Endothelial cell of umbilical vein (primary cell): ENCODE results near the gene PHEX. TPM values are rescaled to one million over a fixed set of nuclear protein-coding genes. Genes with fewer than 3 reads are reported as not detected.

Source experiments
- BruUV-seq: library from RNA; stranded (reverse); fragments of 400-500 nt; replicated peaks from 2 replicates; lab custom pipeline; 2021; lab: Mats Ljungman, UMichigan
- CTCF ChIA-PET: fragments of 300-600, 350-600 bp; sonication (Branson Sonifier 250); formaldehyde crosslinking; loops from one replicate; lab custom pipeline; 2021; ENCODE audit warnings: antibody characterized with exemption, inconsistent platforms; lab: Charles Lee
- POLR2A ChIA-PET: fragments of 300-600, 350-600 bp; sonication (Branson Sonifier 250); formaldehyde crosslinking; loops from one replicate; lab custom pipeline; 2021; ENCODE audit warnings: antibody characterized with exemption, inconsistent platforms; lab: Charles Lee
- DNase-seq: peaks from one replicate; pipeline ENCODE4 v3.0.0-alpha.2; 2011; ENCODE audit warnings: low read depth, low spot score
- FAIRE-seq: peaks from 2 replicates; lab custom pipeline; 2011; peaks lifted over from hg19 to GRCh38; lab: Jason Lieb, UNC
- H2AFZ ChIP-seq: 2 replicates; pipeline ENCODE4 v1.6.0; 2012; ENCODE audit warnings: low read depth, low read length, control low read depth, inconsistent platforms
- H3K27ac ChIP-seq: 2 replicates; pipeline ENCODE4 v1.5.1; 2011; ENCODE audit warnings: low read depth, mild to moderate bottlenecking, control low read depth, low read length, moderate library complexity; ENCODE audit not compliant: insufficient read depth
- H3K27me3 ChIP-seq, 2 experiments: 2 replicates each; pipeline versions ENCODE4 v1.6.0 to v1.6.1; 2011; ENCODE audit warnings: low read length in 2 of 2, mixed read lengths in 1 of 2; ENCODE audit not compliant: control insufficient read depth in 2 of 2, insufficient read depth in 2 of 2
- H3K36me3 ChIP-seq, 2 experiments: 2 replicates in 1 of 2; 3 replicates in 1 of 2; pipeline ENCODE4 v1.5.1; 2011; ENCODE audit warnings: low read length in 2 of 2, mild to moderate bottlenecking in 1 of 2, moderate library complexity in 1 of 2; ENCODE audit not compliant: control insufficient read depth in 2 of 2, insufficient read depth in 2 of 2; ENCODE audit errors: extremely low read depth in 1 of 2
- H3K4me1 ChIP-seq: 3 replicates; pipeline ENCODE4 v1.5.1; 2011; ENCODE audit warnings: mild to moderate bottlenecking, low read length; ENCODE audit not compliant: control insufficient read depth, insufficient read depth; ENCODE audit errors: extremely low read depth
- H3K4me2 ChIP-seq: 2 replicates; pipeline ENCODE4 v1.6.1; 2011; ENCODE audit warnings: low read length, control low read depth, mixed read lengths; ENCODE audit not compliant: insufficient read depth
- H3K4me3 ChIP-seq, 3 experiments: fragments of 200-600 bp in 1 of 3; sonication (generic), shearing (Covaris generic) in 1 of 3; replicated peaks in 1 of 3; 2 replicates each; pipeline ENCODE4 v1.5.1; 2011 to 2016; ENCODE audit warnings: control low read depth in 3 of 3, low read length in 3 of 3, mild to moderate bottlenecking in 2 of 3, inconsistent platforms in 1 of 3, low read depth in 1 of 3, moderate library complexity in 1 of 3; ENCODE audit not compliant: insufficient read depth in 1 of 3
- H3K79me2 ChIP-seq: 2 replicates; pipeline ENCODE4 v1.6.0; 2012; ENCODE audit warnings: low read length, inconsistent platforms; ENCODE audit not compliant: control insufficient read depth, insufficient read depth
- H3K9ac ChIP-seq: replicated peaks from 2 replicates; pipeline ENCODE3; 2011; ENCODE audit warnings: low read length, control low read depth; ENCODE audit not compliant: insufficient read depth; ENCODE audit errors: extremely low read depth
- H3K9me1 ChIP-seq: replicated peaks from 3 replicates; pipeline ENCODE4 v1.6.0; 2011; ENCODE audit warnings: mild to moderate bottlenecking, low read length; ENCODE audit not compliant: control insufficient read depth, insufficient read depth; ENCODE audit errors: extremely low read depth
- H3K9me3 ChIP-seq: replicated peaks from 2 replicates; pipeline ENCODE4 v1.5.1; 2012; ENCODE audit warnings: low read length, inconsistent platforms; ENCODE audit not compliant: control insufficient read depth, insufficient read depth
- H4K20me1 ChIP-seq: replicated peaks from 2 replicates; pipeline ENCODE3; 2011; ENCODE audit warnings: mild to moderate bottlenecking, low read length; ENCODE audit not compliant: control insufficient read depth, insufficient read depth; ENCODE audit errors: extremely low read depth
- EZH2 ChIP-seq: IDR thresholded peaks from 2 replicates; pipeline ENCODE4 v1.6.1; 2012; ENCODE audit warnings: borderline replicate concordance, low read depth, mild to moderate bottlenecking, moderate library complexity, low read length, inconsistent platforms; ENCODE audit not compliant: severe bottlenecking
- FOS ChIP-seq: IDR thresholded peaks from 2 replicates; pipeline ENCODE4 v1.6.1; 2011; ENCODE audit warnings: mild to moderate bottlenecking, low read length, moderate library complexity, borderline replicate concordance; ENCODE audit not compliant: insufficient read depth
- JUN ChIP-seq: IDR thresholded peaks from 2 replicates; pipeline ENCODE4 v1.6.1; 2011; ENCODE audit warnings: borderline replicate concordance, low read depth; ENCODE audit not compliant: insufficient read length, insufficient read depth
- MYC ChIP-seq: IDR thresholded peaks from one replicate; pipeline ENCODE4 v1.6.1; 2011; ENCODE audit warnings: mild to moderate bottlenecking, low read depth, low read length
- POLR2AphosphoS5 ChIP-seq: IDR thresholded peaks from 2 replicates; pipeline ENCODE4 v1.6.1; 2012; ENCODE audit warnings: low read depth, mild to moderate bottlenecking, control low read depth, low read length, moderate library complexity; ENCODE audit not compliant: insufficient read depth
- dilution Hi-C: fragments of 300-500 bp; cut with MboI; formaldehyde crosslinking; loops from one replicate; pipeline ENCODE4 v1.15.0; 2019; ENCODE audit warnings: low sequenced_read_pairs; ENCODE audit not compliant: extremely low pct_ligation_motif_present
- intact Hi-C: fragments of 100-400 bp; cut with micrococcal nuclease; formaldehyde crosslinking; loops from one replicate; pipeline ENCODE4 v1.10.0; 2022
- polyA plus RNA-seq, 4 experiments: library from polyadenylated mRNA; depleted of rRNA in 3 of 4; stranded (reverse) in 3 of 4; unstranded in 1 of 4; fragments of >200 nt; gene quantifications; 2 replicates each; pipeline versions ENCODE4 v1.2.1 to v1.2.3, GENCODE V29; 2011 to 2012; ENCODE audit warnings: missing spikeins in 1 of 4
- total RNA-seq: library from RNA; stranded (reverse); gene quantifications from 2 replicates; pipeline ENCODE4 v1.2.3, GENCODE V29; 2021
- TF ChIP-seq, protein P1 (sequence below), 2 donors: IDR thresholded peaks; 1 replicate in 1 of 2; 2 replicates in 1 of 2; pipeline ENCODE4 v1.5.1; 2011; ENCODE audit warnings: low read length in 2 of 2, mild to moderate bottlenecking in 2 of 2, moderate library complexity in 2 of 2, control low read depth in 1 of 2, inconsistent platforms in 1 of 2, low read depth in 1 of 2; ENCODE audit not compliant: insufficient read depth in 1 of 2; ENCODE audit errors: extremely low read depth in 1 of 2
- TF ChIP-seq, protein P2 (sequence below): IDR thresholded peaks from 2 replicates; pipeline ENCODE4 v1.6.1; 2011; ENCODE audit not compliant: insufficient read depth, insufficient read length

Gene PHEX
- total and polyA plus RNA-seq, 2 donors (not counting 3 experiments of a cell fraction or from before 2014, with no cell fraction given) = 0.07 to 0.44 TPM

DNA sequence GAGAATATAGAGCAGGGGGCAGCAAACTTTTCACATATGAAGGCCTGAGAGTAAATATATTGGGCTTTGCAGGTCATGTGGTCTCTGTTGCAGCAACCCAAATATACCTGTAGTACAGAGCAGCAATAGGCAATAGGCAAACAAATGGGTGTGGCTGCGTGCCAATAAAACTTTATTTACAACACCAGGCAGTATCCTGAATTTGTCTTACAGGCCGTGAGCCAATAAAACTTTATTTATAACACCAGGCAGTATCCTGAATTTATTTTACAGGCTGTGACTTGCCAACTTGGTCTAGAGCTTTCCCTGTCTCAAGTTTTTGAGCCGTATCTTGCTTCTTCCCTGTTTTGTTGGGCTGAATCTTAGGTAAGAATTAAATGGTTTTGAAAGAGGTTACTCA lies 118.2 kb downstream of the PHEX start:
- DNase-seq = no peak
- BruUV-seq = no TSS peak
- H3K4me1 ChIP-seq = no peaks in the 10 kb centered on the region
- no peaks in the 10 kb centered on the region for H3K27me3 ChIP-seq
- no peaks in the 10 kb centered on the region for H3K36me3 ChIP-seq
- no peak overlapping the region for H3K27ac ChIP-seq
- intact Hi-C loops = no loop called here
- dilution Hi-C loops = no loop called here
- H3K4me2 ChIP-seq = no peak overlapping the region
- no peaks in the 10 kb centered on the region for H4K20me1 ChIP-seq
- no peak overlapping the region for H3K9ac ChIP-seq
- H3K9me3 ChIP-seq = no peaks in the 10 kb centered on the region
- ChIA-PET POLR2A (no interaction called here), CTCF (no interaction called here)
- no peak for FAIRE-seq
- no peak overlapping the region for H3K4me3 ChIP-seq
- no peak overlapping the region for H2AFZ ChIP-seq
- no peaks in the 10 kb centered on the region for H3K79me2 ChIP-seq
- no peaks in the 10 kb centered on the region for H3K9me1 ChIP-seq
- TF ChIP-seq JUN (no peak), EZH2 (no peak), FOS (no peak), POLR2AphosphoS5 (no peak)
- TF ChIP-seq, protein P1, sequence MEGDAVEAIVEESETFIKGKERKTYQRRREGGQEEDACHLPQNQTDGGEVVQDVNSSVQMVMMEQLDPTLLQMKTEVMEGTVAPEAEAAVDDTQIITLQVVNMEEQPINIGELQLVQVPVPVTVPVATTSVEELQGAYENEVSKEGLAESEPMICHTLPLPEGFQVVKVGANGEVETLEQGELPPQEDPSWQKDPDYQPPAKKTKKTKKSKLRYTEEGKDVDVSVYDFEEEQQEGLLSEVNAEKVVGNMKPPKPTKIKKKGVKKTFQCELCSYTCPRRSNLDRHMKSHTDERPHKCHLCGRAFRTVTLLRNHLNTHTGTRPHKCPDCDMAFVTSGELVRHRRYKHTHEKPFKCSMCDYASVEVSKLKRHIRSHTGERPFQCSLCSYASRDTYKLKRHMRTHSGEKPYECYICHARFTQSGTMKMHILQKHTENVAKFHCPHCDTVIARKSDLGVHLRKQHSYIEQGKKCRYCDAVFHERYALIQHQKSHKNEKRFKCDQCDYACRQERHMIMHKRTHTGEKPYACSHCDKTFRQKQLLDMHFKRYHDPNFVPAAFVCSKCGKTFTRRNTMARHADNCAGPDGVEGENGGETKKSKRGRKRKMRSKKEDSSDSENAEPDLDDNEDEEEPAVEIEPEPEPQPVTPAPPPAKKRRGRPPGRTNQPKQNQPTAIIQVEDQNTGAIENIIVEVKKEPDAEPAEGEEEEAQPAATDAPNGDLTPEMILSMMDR (IDR thresholded peaks at IDR 0.05; ENCODE audit: extremely low read depth in 1 of 2, insufficient read depth in 1 of 2, low read depth in 1 of 2, low read length in 2 of 2) = no peak

DNA sequence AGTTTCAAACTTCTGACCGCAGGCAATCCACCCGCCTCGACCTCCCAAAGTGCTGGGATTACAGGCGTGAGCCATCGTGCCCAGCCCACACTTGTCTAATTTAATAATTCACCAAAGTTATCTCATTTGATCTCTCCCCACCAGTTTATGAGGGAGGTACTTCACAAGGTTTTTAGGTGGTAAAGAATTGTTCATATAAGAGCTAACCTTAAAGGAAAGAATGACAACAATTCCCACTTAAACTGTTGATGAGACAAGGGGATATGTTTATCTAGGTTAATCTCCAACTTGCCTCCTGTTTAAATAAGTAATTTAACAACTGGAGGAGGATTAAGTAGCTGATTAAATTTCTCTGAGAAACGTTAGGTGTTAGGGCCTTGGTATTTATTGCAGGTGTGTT lies 123.0 kb downstream of the PHEX start:
- Histone ChIP-seq H3K9me1 (no peaks in the 10 kb centered on the region), H2AFZ (no peak overlapping the region), H3K4me2 (no peak overlapping the region), H3K27me3 (no peaks in the 10 kb centered on the region), H3K9ac (no peak overlapping the region), H3K4me1 (no peaks in the 10 kb centered on the region), H4K20me1 (no peaks in the 10 kb centered on the region), H3K27ac (no peak overlapping the region), H3K36me3 (no peaks in the 10 kb centered on the region), H3K9me3 (no peaks in the 10 kb centered on the region), H3K4me3 (no peak overlapping the region), H3K79me2 (no peaks in the 10 kb centered on the region)
- no peak for TF ChIP-seq MYC
- TF ChIP-seq POLR2AphosphoS5 = no peak
- TF ChIP-seq, protein P2, sequence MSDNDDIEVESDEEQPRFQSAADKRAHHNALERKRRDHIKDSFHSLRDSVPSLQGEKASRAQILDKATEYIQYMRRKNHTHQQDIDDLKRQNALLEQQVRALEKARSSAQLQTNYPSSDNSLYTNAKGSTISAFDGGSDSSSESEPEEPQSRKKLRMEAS = no peak
- FAIRE-seq (peak; percentile 37), DNase-seq (no peak)
- POLR2A ChIA-PET = no interaction called here
- dilution Hi-C loops = no loop called here
- BruUV-seq = no TSS peak
- intact Hi-C loops = no loop called here
- CTCF ChIA-PET = no interaction called here
